AG09309 (cell line): ENCODE data around the gene SLC9A5.
A peak's percentile ranks its signal among the peaks of the same experiment; 100 is the strongest.

Source experiments
- DNase-seq: peaks from one replicate; pipeline ENCODE4 v3.0.0-alpha.2; 2010; ENCODE audit warnings: low read depth
- H3K4me3 ChIP-seq: 2 replicates; pipeline ENCODE4 v1.5.1; 2011; ENCODE audit warnings: mild to moderate bottlenecking, low read depth, low read length, moderate library complexity; ENCODE audit not compliant: control insufficient read depth
- TF ChIP-seq, protein P1 (sequence below): IDR thresholded peaks from 2 replicates; pipeline ENCODE4 v1.5.1; 2011; ENCODE audit warnings: mild to moderate bottlenecking, low read depth, low read length, inconsistent platforms; ENCODE audit not compliant: insufficient read depth, control insufficient read depth; ENCODE audit errors: missing control alignments

SLC9A5 gene

DNA sequence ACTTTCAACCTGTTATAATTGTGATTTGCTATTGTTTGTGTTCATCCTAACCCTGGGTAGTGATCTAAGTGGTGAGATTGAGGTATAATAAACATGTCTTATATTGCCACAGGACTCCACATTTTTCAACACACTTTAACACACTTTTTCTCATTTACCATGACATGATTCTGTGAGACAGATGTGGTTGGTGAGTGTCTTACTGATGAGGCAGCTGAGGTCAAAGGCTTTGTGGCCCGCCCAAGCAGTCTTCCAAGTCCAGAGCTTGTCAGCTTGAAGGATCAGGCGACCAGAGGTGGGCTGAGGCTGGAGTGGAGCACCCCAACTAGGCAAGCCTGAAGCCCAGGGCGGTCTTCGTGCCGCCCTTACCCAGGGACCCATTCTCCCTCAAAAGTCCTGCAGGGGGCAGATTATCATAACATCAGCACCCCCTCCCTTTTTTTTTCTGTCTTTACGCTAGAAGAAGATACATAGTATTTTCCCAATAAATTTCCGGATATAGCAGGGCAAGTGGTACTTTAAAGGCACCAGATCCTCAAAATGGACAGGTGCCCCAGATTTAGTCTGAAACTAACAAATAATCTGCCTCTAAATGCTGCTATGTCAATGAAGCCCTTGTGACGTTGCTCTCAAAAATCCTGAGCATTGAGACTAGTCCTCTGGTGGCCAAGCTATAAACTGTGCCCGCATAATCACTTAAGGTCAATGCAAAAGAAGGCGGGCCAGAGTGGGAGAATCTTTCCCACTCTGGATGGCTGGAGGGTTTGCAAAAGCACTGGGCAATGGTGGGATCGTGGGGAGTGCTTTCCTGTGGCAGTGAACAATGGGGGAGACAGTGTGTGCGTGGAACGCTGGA lies 56.7 kb downstream of the SLC9A5 start:
- H3K4me3 ChIP-seq, result no peak overlapping the region
- DNase-seq, result no peak
- TF ChIP-seq, protein P1, sequence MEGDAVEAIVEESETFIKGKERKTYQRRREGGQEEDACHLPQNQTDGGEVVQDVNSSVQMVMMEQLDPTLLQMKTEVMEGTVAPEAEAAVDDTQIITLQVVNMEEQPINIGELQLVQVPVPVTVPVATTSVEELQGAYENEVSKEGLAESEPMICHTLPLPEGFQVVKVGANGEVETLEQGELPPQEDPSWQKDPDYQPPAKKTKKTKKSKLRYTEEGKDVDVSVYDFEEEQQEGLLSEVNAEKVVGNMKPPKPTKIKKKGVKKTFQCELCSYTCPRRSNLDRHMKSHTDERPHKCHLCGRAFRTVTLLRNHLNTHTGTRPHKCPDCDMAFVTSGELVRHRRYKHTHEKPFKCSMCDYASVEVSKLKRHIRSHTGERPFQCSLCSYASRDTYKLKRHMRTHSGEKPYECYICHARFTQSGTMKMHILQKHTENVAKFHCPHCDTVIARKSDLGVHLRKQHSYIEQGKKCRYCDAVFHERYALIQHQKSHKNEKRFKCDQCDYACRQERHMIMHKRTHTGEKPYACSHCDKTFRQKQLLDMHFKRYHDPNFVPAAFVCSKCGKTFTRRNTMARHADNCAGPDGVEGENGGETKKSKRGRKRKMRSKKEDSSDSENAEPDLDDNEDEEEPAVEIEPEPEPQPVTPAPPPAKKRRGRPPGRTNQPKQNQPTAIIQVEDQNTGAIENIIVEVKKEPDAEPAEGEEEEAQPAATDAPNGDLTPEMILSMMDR, result no peak

GRCh38 chr16:67310561-67310960 lies 61.8 kb downstream of the SLC9A5 start:
- DNase-seq, result no peak
- TF ChIP-seq, protein P1, result no peak
- H3K4me3 ChIP-seq, result no peak overlapping the region

DNA sequence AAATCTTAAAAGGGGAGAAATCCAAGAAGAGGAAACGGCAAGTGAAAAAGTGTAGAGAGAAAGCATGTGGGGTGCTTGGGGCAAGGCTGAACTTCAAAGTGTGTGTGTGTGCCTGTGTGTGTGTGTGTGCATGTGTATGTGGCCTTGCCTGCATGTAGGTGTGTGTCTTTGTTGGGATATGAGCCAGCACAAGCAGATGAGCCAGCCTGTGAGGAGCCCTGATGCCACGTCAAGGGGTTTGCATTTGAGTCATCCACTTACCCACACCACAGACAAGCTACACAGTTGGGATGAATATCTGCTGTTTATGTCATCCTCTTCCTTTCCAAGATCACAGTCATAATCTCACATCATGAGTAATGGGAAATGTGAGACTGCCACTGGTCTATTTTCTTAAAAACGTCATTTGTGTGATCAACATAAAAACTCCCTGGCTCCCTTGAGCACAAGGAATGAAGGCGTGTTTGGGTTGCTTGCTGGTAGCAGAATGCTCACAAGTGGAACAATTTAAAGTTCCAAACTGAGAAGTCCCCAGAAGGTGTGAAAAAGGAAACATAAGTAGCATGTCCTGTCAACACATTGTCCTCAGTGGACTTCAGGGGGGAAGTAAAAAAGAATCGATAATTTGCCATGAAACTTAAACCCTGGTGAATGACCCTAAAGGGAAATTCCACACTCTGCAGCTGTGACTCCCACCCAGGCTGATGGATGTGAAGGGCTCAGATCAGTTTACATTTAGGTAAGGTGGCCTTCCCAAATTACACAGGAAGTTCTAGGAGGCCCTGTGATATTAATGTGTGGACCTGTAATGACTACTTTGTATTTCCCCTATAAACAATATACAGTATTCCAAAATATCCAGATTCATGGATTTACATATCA lies 63.1 kb downstream of the SLC9A5 start:
- TF ChIP-seq, protein P1, result no peak
- no peak overlapping the region for H3K4me3 ChIP-seq

DNA sequence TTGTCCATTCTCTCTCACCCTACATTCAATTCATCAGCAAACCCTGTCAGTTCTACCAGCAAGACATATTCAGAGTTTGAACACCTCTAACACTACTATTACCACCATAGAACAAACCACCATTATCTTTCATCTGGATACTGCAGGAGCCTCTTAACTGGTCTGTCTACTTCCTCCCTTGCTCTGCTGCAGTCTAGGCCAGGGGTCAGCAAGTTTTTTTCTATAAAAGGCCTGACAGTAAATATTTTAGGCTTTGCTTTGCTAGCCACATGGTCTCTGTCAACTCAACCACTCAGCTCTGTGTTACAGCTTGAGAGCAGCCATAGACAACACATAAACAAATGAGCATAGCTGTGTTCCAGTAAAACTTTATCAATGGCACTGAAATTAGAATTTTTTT lies 63.9 kb downstream of the SLC9A5 start:
- TF ChIP-seq, protein P1, result no peak
- no peak for DNase-seq
- no peak overlapping the region for H3K4me3 ChIP-seq

More for the DNA sequence above, 63.1 kb downstream of the SLC9A5 start:
- DNase-seq, result peak; percentile 100

DNA sequence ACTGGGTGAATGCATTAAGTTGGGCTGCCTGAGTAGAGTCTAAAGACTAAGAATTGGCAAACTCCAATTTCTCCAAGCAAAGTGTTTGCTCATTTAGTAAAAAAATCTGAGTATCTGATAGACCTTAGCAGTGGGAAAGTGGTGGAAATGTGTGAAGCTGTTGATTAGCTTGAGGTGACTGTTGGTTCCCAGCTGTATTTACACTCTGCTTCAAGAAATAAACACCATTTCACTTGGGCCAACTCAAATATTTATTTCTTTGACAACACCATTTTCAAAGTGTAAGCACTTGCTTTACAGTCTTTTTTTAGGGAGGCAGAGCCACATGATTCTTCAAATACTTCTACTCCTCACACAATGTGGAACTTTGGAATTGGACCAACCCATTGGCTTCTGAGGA lies 69.1 kb downstream of the SLC9A5 start:
- DNase-seq, result no peak
- TF ChIP-seq, protein P1, result no peak
- H3K4me3 ChIP-seq, result no peak overlapping the region
